Stimulated activated CD8-positive, alpha-beta memory T cell treated with anti-CD3 and anti-CD28 coated beads, Interleukin-12 subunit alpha, Interleukin-12 subunit beta, amount 100 ng/mL, for 1 hour (primary cell): Measurements from ENCODE around the gene EPC2.
"Not testable (repeated sequence)": the region's sequence is repeated elsewhere in the genome, so short reads cannot be mapped to it uniquely, and the experiment has no call there.

Source experiments
- DNase-seq: peaks from one replicate; pipeline ENCODE4 v3.0.0-alpha.2; 2020; ENCODE audit warnings: low read depth

EPC2 gene

DNA sequence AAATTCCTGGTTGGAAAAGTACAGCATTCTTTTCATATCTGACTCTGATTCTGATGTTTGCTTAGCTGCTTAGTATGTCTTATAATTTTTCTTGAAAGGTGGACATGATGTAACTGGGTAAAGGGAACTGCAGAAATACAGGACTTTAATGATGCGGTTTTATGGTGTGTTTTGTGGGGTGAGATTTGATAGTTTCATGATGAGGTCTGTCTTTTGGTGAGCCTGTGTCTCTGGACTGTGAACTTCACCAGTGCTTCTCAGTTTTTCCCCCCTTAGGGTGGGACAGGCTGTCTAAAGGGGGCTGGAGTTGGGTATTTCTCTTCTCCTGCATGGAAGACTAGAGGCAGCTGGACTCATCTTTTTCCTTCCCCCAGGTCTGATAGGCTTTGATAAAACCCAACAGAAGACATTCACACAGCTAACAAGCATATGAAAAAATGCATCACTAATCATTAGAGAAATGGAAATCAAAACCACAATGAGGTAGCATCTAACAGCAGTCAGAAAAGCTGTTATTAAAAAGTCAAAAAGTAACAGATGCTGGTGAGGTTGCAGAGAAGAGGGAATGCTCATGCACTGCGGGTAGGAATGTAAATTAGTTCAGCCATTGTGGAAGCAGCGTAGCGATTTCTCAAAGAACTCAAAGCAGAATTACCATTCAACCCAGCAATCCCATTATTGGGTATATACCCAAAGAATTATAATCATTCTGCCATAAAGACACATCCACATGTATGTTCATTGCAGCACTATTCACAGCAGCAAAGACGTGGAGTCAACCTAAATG is 77.6 kb downstream of the EPC2 start:
- no peak for DNase-seq

DNA sequence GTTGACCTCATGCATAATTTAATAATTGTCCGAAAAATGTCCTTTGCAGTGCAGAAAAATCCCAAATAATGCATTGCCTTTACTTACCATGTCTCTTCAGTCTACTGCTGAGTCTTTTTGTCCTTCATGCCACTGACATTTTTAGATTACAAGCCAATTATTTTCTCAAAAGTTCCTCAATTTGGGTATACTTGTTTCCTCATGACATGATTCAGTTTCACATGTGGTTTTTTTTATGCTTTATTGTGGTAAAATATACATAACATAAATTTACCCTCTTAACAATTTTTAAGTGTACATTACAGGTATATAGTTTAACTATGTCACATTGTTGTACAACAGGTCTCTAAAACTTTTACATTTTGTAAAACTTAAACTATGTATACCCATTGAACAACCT is 81.0 kb downstream of the EPC2 start:
- DNase-seq, result no peak

DNA sequence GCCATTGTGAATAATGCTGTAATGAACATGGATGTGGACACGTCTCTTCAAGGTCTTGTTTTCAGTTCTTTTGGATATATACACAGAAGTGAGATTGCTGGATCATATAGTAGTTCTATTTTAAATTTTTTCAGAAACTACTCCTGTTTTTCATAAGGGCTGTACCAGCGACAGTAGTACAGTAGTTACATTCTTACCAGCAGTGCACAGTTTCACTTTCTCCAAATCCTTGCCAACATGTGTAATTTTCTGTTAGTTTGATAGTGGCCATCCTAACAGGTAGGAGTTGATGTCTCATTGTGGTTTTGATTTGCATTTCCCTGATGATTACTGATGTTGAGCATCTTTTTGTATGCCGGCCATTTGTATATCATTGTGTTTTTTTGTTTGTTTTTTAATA is 81.7 kb downstream of the EPC2 start:
- DNase-seq, result no peak

DNA sequence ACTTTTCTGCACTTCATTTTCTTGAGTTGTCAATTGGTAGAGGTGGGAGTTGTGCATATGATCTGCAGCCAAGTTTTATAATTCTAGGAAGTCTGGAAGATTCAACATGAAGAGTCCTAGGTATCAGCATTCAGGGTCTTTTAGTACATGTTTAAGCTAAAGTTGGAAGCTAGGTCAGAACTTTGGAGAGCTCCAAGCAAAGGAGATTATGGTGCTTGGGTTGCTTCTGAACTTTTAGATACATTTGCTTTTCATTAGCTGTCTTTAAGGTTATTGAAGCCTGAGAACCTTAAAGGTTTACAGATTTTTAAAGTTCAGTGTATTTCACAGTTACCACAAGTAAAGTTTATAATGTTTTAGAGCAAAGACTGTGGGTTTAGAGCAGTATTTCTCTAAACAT is 85.5 kb downstream of the EPC2 start:
- DNase-seq, result no peak

DNA sequence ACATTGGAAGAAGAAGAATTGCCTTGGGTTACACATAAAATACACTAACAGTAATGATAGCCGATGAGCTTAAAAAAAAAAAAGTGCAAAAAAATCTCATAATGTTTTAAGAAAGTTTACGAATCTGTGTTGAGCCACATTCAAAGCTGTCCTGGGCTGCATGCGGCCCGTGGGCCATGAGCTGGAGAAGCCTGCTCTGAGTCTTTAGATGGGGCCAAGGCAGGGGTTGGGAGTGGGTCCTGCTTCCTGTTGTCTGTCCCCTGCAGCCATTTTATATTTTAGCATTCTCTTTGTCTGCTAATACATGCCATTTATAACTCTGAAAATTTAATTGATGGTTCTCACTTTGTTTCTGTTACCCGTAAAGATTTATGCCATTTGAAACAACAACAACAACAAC is 93.2 kb downstream of the EPC2 start:
- no peak for DNase-seq

DNA sequence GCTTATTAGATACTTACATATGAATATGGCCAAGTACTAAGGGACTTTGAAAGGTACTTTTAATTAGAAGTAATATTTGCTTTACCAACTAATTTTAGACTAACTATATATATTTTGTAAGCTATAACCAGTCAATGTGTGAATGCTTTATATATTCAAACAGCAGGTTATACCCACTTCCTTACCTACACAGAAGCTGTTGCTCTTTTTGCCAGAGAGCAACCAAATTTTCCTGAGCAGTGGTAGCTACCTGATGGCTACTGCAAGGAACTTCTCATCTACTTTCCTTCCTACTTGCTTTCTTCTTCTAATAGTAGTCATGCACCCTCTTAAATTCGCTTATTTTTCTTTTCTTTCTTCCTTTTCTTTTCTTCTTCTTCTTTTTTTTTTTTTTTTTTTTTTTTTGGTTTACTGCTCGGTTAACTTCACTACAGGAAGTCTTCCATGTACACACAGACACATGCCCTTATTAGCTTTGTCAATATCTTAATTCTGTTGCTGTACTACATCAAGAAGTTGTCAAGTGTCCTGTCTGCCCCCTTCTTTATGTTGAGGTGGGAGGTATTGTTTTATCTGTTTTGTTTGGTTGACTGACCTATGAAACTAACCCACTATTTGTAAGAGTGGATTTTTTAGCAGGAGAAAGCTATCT is 95.0 kb downstream of the EPC2 start:
- DNase-seq, result no peak

DNA sequence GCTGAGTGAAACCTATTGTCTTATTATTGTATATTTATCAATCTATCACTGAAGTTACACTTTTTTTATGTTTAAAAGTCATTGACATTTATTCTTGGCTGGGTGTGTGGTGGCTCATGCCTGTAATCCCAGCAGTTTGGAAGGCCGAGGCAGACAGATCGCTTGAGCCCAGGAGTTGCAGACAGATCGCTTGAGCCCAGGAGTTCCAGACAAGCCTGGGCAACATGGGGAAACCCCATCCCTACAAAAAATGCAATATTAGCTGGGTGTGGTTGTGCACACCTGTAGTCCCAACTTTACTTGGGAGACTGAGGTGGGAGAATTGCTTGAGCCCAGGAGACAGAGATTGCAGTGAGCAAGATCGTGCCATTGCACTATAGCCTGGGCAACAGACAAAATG is 97.8 kb downstream of the EPC2 start:
- DNase-seq, result no peak

DNA sequence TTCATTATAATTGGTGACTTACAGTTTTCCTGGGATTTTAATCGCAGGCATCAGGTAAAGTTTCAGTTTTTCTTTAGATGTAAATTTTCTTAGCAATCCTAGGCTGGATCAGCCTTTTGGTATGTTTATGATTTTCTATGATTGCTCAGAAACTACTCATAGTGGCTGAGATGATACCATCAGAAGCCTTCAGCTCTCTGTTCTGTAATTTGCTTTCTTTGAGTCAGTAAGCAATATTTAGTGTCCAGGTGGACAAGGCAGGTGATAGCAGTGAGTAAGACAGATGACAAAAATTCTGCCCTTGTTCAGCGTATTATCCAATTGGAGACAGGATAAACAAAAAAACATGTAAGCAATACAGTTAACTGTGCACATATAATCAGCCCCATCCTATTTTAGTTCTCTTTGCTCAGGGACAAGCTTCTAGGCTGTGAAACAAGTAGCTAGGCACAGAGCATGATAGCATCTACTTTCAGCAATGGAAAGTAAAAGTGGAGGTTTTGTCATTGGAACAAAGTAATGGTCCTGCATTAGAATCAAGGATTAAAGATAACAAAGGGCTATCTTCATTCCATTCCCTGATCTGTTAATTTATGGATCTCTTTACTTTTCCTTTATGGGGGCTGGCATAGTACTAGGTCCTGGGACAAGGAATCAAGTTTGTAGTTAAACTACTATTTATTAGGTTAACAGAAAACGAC is 100.8 kb downstream of the EPC2 start:
- no peak for DNase-seq

DNA sequence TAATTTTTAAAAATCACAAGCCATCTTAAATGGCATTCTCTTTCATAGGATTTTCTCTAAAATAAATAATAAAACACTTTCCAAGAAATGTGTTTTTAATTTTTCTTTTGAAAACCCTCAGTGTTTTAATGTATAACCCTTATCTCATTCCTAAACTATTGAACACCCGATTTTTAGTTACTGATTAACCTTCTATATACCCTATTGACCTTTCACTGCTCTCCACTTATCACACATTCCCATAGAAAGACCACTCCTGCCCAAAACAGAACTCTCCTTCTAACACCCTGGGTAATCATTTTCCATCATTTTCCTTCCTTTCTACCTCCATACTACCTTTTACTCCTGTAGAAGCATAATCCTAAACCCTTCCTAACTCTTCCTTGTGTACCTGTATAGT is 102.4 kb downstream of the EPC2 start:
- DNase-seq, result no peak

DNA sequence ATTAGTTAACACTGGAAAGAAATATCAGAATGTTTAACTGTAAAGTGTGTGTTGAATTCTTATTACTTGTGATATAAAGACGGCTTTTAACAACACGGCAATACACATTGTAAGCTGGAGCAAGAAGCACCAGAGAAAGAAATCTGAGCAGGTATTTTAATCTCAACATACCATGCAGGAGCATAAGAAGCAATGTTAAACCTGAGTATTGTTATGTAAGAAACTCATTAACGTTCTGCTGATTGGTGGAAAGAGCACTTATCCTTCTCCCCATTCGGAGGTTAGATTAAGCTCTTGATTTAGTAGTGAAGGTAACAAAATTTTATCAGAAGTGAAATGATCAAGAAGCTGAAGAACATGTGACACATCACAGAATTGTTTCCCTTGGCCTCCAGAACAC is 107.4 kb downstream of the EPC2 start:
- DNase-seq, result no peak

DNA sequence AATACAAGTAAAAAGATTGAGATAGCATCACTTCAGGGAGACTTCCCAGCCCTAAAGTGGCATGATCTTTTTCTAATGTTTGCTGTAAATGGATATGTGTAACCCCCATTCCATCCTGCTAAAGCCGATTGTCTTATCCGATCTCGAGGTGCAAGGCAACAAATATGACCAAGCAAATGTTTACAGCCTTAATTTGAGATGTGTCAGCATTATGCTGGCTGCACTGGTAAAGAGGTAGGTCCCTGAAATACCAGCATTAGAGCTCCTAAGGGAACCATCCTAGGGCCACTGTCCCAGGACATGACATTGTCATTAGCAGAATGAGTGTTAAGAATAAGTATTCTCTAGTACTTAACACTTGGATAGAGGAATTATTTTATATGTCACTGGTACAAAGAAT is 108.4 kb downstream of the EPC2 start:
- DNase-seq, result no peak

DNA sequence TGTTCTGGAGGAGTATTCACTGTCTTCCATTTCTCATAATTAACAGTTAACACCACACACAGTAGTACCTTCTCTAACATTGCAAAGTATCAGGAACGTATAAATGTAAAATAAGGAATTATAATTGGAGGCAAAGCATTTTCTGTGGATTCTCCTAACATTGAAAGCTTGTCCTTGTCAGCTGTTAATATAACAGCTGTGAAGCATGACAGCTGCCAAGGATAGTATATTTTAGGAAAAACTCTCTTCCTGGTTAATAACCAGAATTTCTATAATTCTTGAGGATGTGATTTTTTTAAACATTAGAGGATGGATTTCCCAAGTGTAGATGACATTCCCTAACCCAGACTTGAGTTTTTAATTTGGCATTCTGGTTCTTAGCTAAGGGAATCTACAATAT is 110.3 kb downstream of the EPC2 start:
- DNase-seq, result no peak

DNA sequence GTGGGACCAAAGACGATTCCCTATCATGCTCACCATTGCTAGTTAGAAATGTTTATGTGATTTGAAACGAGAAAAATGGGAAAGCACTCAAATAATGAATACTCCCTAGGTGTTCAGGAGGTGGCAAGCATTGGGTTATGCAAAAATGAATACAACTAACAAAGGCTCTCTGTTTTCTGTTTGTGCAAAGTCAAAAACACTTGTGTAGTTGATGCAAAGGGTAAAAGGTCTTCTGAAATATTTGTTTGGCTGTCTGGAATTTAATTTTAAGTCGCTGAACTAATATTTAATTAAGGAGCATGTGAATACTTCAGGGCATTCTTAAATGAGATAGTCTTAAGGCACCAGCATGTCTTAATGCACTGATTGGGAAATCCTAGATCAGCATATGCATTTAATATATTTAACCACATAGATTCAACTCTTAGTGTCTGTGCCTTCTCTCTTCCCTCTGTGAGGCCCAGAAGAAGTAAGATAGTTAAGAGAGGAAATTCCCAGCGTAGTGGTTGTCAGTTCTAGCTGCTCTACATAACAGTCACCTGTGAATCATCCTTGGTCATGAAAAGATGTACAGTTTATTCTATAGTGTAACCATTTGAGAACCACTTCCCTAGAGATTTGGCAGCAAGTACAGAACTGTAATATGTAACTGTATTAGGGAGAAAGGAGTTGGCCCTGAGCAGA is 111.9 kb downstream of the EPC2 start:
- no peak for DNase-seq

DNA sequence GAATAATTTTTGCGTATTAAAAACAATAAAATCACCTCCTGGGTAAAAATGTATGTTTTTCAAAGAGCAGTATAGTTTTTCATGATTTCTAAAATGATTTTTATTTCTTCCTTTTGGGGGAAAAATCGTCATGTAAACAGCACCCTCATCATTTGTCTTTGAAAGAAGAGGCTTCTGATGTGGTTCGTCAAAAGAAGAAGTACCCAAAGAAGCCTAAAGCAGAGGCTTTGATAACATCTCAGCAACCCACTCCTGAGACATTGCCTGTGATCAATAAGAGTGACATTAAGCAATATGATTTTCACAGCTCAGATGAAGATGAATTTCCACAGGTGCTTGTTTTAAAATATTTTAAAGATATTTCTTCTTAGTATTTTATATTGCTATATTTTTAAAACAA is 120.3 kb downstream of the EPC2 start:
- no peak for DNase-seq

DNA sequence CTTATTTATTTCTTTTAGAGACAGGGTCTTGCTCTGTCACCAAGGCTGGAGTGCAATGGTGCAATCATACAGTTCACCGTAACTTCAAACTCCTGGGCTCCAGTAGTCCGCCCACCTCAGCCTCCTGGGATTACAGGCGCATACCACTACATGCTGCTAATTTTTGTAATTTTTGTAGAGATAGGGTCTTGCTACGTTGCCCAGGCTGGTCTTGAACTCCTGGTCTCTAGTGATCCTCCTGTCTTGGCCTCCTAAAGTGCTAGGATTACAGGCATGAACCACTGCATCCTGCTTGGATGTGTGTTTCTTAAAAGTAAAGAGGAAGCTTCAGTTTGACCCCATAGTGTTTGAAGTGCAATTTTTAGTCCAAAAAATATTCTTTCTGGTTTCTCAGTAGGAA is 125.5 kb downstream of the EPC2 start:
- no peak for DNase-seq

DNA sequence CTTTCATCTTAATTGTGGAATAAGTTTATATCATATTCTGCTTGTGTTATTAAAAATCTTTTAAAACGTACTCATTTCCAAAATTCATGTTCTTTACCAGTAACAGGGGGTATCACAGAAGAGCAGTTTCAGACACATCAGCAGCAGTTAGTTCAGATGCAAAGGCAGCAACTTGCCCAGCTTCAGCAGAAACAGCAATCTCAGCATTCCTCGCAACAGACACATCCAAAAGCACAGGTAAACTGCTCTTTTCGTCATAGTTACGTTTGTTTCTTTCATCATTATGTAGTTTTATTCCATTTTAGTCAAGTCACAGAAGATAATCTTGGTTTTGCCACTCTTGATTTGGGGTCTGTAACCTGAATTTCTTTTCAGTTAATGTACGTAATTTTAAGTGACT is 137.0 kb downstream of the EPC2 start:
- DNase-seq, result no peak

DNA sequence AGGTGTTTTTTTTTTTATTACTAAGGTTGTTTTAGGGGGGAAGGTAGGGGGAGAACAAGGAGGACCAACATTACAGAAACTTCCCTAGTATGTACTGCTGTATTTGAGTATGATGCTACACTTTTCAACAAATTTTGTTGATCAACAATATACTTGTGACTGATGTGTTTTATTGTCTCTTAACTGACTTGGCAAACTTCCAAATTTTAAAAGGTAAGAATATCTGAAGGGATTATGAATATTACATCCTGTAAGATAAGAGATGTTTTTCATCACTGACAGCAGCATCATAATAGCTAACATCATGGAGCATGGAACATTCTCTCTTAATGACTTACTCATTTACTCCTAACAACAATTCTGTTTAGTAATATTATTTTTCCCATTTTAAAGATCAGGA is 144.5 kb downstream of the EPC2 start:
- no peak for DNase-seq

DNA sequence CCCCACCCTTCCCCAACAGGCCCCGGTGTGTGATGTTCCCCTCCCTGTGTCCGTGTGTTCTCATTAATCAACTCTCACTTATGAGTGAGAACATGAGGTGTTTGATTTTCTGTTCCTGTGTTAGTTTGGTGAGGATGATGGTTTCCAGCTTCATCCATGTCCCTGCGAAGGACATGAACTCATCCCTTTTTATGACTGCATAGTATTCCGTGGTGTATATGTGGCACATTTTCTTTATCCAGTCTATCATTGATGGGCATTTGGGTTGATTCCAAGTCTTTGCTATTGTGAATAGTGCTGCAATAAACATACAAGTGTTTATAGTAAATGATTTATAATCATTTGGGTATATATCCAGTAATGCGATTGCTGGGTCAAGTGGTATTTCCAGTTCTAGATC is 145.6 kb downstream of the EPC2 start:
- not testable (repeated sequence) for DNase-seq

DNA sequence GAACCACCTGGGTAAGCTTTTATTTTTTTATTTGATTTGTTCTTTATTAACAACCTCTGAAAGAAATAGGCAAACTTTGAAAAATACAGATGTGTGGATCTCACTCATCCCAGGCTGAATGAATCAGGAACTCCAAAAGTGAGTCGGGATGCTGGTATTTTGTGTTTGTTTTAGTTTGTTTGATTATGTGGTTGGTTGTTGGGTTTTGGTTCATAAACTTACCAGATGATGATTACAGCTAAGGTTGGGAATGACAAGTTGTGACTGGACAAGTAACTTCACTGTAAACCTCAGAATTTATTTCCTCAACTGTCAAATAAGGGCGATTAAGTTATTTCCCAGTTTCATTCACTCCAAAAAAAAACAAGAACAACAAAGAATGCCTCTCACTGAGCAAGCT is 150.0 kb downstream of the EPC2 start:
- DNase-seq, result no peak

DNA sequence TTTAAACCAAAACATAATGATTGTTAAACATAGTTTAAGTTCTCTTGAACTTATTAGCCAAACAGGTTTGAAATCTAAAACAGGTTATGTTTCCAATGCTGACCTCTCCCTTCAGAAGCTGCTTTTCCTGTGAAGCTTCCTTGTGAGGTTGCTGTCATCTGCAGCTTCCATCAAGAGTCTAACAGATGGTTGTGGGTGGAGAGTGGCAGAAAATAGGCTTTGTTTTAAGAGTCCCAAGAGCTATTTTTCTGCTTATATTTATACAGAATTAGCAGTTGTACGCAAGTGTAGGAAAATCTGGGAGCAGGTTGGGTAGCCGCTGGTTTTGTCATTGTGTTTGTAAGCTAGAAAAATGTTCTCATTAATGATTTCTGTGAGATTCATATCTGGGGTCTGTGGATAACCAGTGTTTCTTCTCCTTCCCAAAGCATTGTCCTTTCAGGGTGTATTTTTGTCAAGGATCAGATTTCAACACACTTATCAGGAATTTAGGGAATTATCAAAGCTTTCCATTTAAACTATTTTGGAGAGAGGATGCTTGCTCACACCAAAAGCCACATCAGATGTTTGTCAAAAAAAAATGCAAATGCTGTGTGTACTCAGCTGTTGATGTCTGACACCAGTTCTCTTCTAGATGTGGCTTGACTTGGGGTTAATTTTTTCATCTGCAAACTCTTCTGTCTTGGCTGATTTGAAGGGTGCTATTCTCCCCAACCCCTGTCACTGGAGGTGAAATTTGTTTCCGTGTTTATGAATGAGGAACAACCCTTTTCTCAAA is 152.4 kb downstream of the EPC2 start:
- no peak for DNase-seq

DNA sequence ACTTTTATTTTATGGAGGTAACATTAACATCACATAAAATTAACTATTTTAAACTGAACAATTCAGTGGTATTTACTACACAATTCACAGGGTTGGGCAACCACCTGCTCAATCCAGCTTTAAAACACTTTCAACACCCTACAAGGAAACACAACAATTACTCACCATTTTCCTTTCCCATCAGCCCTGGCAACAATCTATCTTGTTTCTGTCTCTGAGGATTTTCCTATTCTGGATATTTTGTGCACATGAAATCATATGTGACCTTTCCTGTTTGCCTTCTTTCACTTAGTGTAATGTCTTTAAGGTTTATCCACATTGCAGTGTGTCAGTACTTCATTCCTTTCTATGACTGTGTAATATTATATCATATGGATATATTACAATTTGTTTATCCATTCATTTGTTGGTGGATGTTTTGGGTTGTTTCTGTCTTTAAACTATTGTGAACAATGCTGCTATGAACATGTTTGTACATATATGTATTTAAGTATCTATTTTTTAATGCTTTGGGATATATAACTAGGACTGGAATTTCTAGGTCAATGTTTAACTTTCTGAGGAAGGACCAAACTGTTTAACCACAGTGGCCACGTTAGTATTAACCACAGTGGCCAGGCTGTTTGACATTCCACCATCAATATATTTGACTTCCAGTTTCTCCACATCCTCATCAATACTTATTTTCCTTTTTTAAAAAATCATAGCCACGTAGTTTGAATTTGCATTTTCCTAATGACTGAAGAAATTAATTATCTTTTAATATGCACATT is 158.1 kb downstream of the EPC2 start:
- DNase-seq, result no peak
